H4 (cell line): Measurements from ENCODE around the gene TMEM52B. TPM values are rescaled to one million over a fixed set of nuclear protein-coding genes. Genes with fewer than 3 reads are reported as not detected.
A peak's percentile ranks its signal among the peaks of the same experiment; 100 is the strongest.

Experiments used
- DNase-seq: peaks from one replicate; pipeline ENCODE4 v3.0.0-alpha.2; 2015; ENCODE audit warnings: low spot score
- total RNA-seq: library from RNA; depleted of rRNA; stranded (reverse); fragments of >200 nt; shearing (Covaris generic); gene quantifications from 2 replicates; pipeline ENCODE4 v1.2.3, GENCODE V29; 2014; rRNA removed

TMEM52B gene
- total RNA-seq, result 0.10 and 1.5 TPM in 2 replicates

DNA sequence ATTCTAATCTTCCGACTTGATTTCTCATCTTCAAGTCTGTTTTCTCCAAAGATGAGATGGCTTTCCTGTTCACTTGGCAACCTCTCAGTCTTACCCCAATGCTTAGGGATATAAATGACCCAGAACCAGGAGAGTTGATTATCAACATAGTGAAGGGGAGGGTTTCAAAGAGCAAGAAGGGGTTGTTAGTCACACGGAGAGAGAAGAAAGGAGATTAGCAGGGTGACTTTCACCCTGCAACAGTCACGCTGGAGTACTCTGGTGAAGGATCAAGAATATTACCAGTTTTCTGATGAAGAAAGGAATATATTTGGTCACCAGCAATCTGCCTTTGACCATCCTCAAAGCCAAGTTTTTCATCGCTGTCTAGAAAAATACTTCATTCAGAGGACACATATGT, at the start of gene TMEM52B:
Gene TMEM52B (plus strand): TSS at position 212 of the 400 bp plus-strand sequence. CDS start 543 bp downstream, outside the sequence.
- no peak for DNase-seq

DNA sequence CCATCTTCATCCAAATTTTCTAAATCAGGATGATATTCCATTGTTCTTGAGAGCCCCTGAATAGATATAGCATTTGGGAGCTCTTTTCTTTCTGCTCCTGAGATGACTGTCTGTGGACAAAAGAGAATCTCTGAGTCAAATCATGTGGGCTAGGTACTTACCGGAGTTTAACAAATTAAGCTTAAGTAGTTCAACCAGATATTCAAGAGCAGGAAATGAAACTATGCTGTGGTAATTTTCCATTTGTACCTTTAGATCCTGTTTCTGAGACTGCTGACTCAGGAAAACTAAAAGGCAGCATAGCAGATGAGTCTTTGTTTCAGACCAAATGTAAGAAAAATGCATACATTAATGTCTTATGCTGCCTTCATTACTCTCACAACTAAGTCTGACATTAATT, 48.8 kb upstream of the TMEM52B start, which contains the start of gene CLEC7A:
Gene CLEC7A (minus strand): TSS at position 158 of the 400 bp plus-strand sequence. CDS start 117 bp downstream, at position 41.
- no peak for DNase-seq

DNA sequence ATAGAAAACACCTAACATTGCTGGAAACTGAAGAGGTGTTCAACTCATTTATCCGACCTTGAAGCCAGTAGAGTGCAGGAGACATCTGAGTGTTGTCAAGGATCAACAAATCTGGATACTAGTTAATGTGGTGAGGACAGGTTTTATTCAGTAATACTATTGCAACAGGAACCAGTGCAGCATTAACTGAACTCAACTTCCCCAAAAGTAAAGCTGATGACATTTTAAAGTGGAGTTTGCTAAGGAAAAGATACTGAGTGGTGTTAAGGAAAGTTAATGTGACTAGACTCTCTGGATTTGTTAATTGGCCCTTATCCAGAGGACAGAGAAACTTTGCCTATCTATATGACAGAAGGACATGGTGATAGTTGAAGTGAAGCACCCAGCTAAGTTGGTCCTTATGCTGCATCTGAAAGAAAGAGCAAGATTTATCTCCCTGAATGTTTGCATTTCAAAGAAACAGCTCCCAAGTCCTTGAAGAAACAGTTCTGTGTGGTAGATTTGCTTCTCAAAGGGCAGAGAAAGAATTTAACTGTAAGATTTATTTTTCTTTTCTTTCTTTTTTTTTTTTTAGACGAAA, 47.6 kb upstream of the TMEM52B start:
- DNase-seq, result no peak

DNA sequence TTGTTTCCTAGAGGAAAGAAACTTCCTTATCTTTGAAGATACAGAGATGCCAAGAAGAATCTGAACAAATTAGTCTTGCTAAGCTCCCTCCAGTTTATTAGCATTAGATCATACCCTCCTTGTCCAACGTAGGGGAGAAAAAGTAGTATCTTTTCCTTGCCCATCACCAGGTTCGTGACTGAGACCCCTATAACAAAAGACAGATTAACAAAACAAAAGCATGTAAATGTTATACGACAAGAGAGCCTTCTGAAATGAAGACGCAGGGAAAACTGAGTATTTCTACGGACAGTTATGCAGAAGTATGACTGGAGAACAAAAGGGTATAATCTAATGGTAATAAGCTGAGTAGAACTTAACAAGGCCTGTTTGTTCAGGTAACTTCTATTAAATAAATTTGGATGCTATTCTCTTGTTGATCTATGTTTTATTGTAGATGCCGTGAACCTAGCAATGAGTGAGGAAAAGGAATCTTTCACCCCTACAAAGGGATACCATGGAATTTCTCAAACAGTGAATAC, 45.9 kb upstream of the TMEM52B start:
- DNase-seq, result no peak

DNA sequence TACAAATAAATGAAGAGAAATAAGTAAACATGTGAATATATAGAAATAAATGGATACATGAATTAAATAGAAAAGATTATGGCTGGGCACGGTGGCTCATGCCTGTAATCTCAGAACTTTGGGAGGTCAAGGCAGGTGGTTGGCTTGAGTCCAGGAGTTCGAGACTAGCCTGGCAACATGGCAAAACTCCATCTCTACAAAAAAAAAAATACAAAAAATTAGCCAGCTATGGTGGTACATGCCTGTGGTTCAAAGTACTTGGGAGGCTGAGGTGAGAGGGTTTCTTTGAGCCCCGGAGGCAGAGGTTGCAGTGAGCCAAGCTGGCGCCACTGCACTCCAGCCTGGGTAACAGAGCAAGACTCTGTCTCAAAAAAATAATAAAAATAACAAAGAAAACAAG, 43.7 kb upstream of the TMEM52B start:
- no peak for DNase-seq

DNA sequence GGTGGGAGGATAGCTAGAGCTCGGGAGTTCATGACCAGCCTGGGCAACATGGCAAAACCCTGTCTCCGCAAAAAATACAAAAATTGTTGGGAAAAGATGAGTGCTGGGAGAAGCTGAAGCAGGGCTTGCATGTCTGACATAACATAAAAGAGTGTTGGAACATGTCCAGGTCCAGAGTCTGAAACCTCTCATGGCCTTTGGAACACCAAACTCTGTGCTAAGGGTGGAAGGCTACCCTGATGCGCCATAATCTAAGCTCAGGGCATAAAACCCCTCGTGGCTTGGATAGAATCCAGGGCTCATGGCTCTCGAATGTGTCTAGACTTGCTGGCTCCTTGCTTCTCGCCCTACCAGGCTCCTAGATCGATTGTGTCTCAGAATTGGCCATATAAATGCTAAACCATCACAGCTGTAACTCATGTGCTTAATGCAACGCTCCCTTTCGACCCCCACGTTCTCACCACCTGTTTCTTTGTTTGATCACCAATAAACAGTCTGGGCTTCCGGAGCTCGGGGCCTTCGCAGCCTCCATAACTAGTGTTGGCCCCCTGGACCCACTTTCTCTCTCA, 42.1 kb upstream of the TMEM52B start:
- no peak for DNase-seq

DNA sequence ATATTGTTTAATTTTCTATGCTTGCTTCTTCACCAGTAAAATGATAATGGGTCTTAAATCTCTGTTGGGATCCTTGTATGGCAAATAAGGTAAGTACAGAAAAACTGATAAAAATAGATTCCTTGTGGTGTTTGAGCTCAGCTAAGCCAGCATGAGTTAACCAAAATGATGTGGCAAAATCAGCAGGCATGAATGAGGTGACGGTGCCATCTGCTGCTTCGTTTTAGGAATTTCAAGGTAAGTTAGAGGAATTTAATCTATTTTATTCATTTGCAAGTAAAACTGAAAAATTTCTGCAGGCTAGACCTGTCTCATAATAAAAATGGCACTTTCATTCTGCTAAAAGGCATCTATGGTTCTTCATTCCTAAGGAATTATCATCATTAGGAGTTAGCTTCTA, 38.8 kb upstream of the TMEM52B start:
- DNase-seq, result peak; percentile 83

DNA sequence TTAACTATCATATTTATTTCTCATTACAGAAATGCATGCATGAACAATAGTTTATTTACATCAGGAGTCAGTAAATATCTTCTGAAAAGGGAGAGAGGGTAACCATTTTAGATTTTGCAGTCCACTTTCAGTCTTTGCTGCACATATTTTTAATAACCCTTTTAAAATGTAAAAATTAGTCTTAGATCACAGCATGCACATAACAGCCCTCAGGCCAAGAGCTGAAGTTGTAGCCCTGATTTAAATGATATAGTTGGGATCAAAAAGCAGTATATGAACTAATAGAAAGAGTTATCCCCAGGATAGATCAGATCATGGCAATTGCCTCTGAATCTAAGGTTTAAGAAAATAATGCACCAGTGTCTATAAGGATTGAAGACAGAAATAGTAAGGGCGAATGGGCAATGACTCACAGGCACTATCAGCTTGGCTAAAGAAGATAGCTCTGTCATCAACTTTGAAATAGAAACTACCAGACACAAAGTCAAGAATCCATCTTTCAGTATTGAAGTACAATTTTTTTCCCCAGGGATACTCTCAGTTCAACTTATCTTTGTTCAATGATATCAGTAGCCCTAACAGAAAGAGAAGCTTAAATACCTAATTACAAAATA, 35.7 kb upstream of the TMEM52B start:
- DNase-seq, result no peak

DNA sequence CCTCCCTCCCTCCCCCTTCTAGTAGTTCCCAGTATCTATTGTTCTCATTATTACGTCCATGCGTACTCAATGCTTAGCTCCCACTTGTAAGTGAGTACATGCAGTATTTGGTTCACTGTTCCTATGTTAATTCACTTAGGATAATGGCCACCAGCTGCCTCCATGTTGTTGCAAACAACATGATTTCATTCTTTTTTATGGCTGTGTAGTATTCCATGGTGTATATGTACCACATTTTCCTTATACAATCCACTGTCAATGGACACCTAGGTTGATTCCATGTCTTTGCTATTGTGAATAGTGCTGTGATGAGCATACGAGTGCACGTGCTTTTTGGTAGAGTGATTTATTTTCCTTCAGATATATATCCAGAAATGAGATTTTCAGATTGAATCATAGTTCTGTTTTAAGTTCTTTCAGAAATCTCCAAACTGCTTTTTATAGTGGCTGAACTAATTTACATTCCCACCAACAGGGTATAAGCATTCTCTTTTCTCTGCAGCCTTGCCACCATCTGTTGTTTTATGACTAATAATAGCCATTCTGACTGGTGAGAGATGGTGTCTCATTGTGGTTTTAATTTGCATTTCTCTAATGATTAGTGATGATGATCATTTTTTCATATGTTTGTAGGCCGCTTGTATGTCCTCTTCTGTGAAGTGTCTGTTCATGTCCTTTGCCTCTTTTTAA, 31.0 kb upstream of the TMEM52B start:
- no peak for DNase-seq

DNA sequence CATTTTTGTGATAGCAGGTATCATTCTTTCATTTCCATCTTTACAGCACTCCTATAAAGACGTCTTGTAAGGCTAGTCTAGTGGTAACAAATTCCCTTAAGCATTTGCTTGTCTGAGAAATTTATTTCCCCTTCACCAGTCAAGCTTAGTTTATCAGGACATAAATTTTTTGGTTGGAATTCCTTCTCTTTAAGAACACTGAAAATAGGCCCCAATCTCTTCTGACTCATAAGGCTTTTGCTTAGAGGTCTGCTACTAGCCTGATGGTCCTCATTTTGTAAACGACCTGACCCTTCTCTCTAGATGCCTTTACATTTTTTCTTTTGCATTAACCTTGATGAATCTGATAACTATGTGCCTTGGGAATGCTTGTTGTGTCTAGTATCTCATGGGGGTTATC, 27.2 kb upstream of the TMEM52B start:
- no peak for DNase-seq

DNA sequence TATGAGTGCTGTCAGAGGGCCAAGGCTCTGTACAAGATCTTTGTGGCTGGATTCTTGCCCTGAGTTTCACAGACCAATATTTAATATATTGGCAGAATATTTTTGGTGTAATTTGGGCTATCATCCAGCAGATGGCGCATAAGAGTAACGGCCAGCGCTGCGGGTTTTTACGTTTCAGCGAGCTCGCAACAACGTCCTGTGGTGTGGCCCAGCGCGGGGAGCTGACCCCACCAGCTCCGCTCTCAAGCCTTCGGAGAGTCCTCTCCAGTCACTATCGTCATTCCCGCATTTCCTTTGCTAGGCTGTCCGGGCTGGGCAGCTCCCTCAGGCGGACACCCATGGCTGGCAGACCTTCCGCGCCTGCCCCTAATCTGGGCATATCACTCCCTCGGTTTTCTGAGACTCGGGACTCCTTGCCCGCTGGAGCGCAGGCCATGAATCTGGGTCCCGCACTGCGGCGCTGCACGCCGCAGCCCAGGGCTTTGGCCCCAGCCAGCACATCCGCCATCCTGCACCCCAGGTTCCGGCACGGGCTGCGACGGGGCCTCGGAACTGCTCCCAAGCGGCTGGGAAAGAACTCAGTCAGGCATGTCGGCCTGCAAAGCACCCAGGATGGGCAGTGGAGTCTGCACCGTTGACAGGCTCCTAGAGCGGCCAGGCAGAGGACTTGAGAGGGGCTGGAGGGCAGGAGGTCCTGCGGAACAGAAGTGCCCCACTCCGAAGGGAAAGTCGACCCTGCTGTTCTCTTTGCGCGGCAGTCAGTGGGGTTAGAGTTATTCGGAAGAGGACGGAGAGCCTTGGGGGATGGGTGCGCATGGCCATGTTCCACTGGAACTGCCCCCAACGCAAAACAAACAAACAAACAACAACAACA, 25.3 kb upstream of the TMEM52B start:
- peak; percentile 46 for DNase-seq

DNA sequence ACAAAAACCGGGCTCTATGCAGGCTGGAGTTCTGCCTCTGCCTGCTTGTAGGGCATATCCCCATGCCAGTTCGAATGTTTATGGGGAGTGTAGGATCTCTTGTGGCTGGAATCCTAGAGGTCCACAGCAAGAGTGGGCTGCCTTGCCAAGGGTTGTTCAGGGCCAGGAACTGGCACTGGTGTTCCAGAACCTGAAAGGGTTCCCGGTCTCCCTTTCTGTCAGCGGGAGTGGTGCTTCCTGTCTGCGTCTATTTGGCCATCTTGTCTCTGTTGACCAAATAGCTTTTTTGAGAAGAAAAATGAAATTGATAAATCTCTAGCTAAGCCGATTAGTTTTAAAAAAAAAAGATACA, 24.7 kb upstream of the TMEM52B start:
- DNase-seq, result no peak

DNA sequence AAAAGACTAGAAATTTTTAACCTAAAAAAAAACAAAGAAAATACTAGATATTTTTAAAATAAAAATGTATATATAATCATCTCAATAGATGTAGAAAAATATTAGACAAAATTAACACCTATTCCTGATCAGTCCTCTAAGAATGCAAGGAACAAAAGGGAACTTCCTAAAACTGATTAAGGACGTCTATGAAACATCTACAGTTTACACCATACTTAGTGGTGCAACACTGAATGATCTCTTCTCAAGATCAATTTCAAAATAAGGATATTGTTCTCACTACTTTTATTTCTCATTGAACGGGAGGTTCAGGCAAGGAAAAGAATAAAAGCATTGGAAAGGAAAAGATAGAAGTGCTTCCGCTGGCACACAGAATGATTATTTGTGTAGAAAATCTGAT, 22.9 kb upstream of the TMEM52B start:
- DNase-seq, result no peak

DNA sequence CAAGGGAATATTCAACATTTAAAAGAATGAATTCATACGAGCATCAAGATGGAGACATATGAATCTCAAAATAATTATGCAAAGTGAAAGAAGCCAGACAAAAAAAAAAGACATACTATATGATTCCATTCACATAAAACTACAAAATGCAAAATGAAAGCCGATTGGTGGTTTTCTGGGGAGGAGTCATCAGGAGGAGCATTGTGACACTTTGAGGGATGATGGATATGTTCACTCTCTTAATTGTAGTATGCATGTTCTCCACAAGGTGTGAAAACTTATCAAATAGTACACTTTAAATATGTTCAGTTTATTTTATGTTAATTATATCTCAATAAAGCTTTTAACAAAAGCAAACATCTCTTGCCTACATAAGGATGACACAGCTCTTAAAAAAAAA, 20.4 kb upstream of the TMEM52B start:
- no peak for DNase-seq

DNA sequence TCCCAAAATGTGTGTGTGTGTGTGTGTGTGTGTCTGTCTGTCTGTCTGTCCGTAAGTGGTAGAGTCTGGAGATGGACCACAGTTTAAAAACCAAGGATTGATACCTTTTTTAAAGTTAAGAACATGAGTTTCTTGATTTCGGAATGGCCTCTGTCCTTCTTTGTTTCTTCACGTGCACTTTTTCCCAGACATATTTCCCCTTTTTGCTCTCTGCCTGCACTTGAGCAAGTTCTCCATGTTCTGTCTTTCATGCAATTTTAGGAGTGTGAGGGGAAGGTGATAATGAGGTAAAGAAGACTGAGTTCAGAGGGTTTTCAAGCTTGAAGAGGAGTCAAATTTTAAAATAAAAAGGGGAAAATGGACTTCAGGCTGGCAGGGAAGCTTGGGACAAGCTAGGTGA, 19.6 kb upstream of the TMEM52B start:
- DNase-seq, result no peak

DNA sequence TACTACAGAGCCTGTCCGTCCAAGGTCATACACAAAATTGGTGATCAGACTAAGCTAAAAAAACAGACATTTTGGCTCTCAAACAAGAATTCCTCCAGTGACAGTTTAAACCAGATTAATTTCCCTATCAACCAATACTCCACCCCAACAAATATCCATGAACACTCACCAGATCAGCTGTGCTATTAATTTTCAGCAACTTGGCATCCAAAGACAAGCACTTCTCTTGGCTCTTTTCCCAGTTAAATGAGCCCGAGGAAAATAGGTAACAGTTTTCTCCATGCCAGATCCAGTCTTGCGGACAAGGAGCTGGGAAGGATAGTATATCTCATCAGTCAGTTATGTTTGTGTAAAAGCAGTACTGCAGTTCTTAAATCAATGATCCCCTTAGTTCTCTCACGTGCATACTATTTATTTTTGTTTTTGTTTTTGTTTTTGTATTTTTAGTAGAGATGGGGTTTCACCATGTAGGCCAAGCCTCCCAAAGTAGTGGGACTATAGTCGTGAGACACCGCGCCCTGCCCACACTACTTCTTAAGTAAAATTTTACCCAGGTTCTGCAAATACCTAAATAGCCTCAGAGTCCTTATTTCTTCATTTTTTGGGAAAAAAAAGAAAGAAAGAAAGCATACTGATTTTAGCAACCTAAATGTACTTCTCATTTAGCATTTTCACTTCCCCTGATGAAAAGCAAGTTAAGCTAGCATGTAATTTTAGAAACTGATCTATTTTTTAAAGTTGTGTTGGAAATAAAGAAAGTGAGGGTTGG, 18.0 kb upstream of the TMEM52B start:
- DNase-seq, result no peak

DNA sequence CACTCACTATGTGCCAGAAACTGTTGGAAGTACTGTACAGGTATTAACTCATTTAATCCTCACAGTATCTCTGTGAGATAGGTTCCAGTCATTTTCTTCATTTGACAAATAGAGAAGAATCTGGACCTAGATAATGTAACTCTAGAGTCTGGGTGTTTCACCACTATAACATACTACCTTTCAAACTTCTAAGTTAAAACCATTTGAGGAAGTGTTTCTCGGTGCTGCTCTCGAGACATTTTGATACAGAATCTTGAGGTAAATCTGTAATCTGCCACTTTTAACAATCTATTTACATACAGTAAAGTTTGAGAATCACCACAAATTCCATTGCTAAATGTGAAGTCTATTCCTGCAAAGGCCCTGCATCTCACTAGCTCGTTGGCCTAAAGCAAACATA, 15.7 kb upstream of the TMEM52B start:
- DNase-seq, result no peak

DNA sequence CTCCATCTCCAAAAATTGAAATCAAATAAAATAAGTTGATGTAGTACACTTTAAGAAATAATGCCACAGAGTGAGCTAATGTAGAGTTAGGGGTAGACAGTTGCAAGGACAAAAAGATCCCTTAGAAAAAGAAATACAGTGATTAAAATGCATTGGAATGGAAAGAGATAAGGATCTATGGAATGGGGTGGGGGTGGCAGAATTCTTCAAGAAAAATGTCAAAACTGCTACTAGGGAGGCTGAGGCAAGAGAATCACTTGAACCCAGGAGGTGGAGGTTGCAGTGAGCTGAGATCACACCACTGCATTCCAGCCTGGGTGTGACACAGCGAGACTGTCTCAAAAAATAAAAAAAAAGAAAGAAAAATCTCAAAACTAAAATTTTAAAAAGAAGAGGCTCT, 13.4 kb upstream of the TMEM52B start:
- DNase-seq, result no peak

DNA sequence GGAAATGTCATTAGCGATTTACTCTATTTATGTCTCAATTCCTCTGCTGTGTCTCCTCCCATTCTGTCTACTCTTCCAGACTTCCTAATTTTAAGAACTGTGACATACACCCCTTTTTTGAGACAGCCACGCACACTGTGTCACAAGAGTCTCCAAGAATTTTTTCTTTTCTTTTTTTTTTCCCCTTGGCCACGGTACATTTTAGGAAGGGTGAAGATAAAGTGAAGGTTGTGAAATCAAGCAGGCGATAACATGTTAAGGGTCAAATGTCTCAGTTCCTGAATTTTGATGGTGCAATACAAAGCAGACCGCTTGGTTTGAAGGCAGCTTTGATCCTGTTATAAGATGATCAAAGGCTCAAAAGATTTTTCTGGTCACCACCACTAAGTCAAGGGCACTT, 11.2 kb upstream of the TMEM52B start:
- no peak for DNase-seq

DNA sequence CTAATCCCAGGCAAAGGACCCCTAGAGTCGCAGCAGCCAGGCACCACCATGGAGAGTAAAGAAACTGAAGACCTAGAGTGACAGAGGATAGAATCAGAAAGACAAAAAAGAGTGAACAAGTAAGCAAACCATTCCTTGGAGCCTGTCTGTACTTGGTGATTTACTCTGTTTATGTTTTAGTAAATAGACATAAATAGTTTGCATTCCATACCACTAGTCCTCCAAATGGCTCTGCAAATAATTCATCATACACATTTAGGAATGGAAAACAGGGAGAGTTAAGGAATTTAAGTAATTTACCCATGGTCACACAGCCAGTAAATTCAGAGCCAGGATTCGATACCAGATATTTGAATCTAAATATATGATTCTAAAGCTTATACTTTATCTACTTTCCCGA, 9.7 kb upstream of the TMEM52B start:
- peak; percentile 28 for DNase-seq

DNA sequence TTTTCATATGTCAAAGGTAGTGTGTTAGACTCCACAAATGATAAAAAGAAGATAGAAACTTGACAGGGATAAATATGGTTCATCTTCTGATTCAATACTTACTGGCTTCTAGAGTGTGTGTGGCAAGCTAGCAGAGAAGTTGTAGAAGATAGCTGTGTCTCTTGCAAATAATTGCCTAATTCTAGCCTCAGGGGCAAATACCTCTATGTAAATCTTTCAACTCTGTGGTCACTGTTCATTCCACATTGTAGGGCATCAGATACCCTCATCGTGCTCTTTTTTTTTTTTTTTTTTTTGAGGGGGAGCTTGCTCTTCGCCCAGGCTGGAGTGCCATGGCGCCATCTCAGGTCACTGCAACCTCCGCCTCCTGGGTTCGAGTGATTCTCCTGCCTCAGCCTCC, 8.6 kb upstream of the TMEM52B start:
- peak; percentile 28 for DNase-seq
